GM15510 (cell line): ENCODE measurements around the gene AP1S1.

Experiments used
- POLR2A ChIP-seq: IDR thresholded peaks from 3 replicates; pipeline ENCODE4 v1.6.1; 2011; ENCODE audit warnings: borderline replicate concordance; ENCODE audit not compliant: insufficient read length; ENCODE audit errors: extremely low read depth

AP1S1 gene

GRCh38 chr7:101165075-101165957 is 11.0 kb downstream of the AP1S1 start, which contains the start of gene VGF:
Gene VGF (minus strand): TSS chr7:101165569. CDS start chr7:101164843, 726 bp downstream.
- no peak for TF ChIP-seq POLR2A

DNA sequence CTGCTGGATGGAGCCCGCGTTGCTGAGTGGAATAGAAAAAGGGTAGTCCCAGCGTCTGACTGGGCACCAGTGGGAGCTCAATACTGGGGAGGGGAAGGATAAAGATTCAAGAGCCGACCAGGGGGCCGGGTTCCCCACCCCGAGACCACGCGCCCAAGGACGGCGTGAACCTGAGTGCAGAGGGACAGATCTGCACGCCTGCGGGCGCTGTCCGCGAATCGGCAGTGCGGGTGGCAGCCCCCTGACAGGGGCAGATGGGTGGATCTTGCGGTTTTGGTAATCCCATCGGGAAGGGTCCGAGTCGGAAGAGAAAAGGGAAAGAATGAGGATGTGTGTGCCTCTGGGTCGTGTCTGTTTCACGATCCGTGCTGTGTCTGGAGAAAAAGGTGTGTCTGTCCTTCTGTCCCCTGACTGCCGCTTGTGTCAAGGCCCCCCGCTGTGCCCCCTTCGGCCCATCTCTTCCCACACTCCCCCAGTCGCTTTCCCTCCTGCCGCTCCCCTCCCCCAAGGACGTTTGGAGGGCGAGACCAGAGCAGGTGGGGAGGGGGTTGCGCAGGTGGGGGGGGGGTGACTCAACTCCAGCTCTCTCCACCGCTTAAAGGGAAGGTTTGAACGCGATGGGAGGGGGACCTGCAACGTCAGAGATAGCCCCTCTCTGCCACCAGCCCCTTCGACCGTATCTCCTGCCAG is 11.8 kb downstream of the AP1S1 start:
- TF ChIP-seq POLR2A, result no peak

DNA sequence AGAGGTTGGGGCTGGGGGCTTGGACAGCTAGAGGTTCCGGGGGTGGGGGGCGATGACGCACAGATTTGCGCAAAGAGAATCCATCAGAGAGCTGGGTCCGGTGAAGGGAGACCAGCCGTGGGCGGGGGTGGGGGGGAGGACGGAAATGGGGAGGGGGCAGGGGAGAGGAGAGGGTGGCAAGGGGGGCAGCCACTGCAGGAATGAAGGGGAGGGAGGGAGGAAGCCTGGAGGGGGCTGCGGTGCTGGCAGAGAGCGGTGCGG is 12.3 kb downstream of the AP1S1 start:
- TF ChIP-seq POLR2A, result no peak

DNA sequence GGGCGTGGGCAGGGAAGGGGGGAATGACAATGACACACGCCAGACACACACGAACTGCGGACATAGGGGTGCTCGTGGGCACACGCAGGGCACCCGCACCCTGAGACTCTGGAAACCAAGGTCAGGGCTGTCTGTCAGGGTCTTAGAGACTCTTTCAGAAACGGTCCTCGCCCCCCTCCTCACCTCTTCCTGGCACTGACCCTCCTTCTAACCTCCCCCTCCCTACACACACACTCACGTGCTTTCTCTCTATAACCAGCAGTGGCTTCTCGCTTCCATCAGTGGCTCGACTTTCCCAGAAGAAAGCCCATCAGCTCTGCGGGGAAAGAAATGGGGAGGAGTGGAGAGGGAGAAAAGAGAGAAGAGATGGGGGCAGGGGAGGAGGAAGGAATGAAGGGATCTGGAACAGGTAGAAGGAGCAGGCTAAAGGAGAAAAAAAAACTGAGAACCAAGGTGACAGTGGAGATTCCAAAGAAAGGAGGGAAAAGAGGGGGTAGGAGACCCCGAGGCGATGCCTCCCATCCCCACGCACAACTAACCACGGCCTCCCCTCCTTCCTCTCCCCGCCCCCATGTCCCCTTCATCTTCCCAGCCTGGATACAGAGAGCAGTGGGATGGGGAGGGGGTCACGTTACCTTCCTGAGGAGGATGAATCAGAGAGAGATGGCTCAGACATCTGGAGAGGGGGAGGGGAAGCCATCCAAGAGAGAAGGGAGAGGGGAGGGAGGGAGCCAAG is 12.8 kb downstream of the AP1S1 start:
- TF ChIP-seq POLR2A, result no peak

DNA sequence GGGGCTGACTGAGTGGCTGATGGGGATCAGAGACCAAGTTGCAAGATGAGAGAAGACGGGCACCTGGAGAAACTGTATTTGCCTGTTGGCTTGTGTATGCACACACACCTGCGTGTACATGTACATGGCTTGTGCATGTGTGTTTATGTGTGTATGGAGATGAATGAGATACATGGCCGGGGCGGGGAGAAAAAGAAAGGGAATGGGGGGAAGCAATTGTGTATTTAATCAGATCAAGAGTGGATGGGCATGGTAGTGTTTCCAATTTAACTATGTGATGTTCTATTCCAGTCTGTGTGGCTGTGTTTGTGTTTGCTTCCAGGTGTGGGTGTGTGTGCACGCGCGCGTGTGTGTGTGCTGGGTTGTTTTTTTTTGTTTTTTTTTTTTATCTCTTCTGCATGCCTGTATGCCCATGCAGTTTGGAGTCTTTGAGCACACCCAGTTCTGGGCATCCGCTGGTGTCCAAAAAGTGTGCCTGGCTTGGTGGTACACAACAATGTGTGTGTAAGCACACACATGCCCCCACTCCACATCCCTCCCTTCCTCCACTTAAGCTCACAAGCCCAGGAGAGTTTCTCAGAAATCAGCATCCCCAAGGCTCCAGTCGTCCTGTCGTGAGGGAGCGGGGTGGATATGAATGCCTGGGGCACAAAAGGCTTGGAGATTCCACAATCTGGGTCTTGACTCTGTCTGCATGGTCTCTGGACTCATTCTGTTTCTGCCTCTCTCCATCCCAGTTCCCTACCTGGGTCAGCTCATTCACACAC is 13.6 kb downstream of the AP1S1 start:
- TF ChIP-seq POLR2A, result no peak

DNA sequence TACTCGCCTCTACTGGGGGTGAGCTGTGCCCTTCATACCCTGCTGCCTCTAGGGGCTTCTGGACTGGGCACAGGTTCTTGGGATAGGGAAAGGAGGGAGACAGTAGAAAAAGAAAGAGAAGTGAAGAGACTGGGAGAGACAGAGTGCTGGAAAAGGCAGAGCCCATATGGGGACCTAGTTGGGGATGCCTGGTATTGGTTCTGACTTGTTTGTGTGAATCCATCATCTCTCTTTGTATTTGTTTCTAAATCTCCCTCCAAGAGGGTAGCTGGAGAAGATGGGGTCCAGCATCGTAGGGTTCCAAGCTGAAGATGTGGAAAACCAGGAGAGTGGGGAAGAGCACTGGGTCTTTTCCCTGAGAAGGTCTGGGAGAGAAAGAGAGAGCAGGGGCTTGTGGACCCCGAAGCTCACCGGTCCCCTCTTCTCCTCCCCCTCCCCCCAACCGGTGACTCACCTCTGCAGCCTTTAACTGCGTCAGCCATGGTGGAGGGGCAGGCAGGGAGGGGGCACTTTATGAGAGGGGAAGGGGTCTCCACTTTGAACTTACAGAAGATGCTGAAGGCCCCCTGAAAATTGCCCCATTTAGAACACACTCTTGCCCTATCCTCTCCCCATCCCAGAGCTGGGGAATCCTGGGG is 14.3 kb downstream of the AP1S1 start:
- no peak for TF ChIP-seq POLR2A

- no peak for TF ChIP-seq POLR2A
Measured at GRCh38 chr7:101169110-101169837, 15.0 kb downstream of the AP1S1 start.

DNA sequence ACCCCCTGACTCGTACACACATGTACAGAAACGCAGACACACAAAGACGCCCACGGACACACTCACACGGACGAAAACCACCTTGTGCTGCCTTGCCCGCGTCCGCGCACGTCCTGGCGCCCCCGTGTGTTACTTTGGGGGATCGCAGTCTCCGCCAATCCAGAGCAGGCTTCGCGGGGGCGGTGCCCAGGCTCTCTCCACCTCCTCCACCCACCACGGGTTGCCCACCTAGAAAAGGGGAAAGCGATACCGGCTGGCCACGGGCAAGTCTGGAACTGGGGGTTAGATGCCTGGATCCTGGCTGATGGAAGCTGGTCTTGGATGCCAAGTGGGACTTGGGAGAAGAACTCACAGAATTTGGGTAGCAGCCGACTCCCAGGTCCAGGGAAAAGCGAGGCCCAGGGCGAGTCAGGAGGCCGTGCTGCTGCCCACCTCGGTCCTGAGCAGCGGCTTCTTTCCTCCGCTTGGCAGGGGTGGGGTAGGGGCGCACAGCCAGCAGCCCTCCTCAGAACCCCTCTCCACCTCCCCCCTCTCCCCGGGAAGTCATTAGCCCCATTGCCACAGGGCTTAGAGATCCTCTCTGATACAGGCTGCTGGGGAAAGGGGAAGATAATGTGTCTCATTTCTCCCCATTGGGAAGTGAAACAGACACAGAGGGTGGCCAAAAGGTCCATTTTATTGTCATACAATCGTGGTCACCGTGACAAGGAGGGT is 15.7 kb downstream of the AP1S1 start:
- no peak for TF ChIP-seq POLR2A

DNA sequence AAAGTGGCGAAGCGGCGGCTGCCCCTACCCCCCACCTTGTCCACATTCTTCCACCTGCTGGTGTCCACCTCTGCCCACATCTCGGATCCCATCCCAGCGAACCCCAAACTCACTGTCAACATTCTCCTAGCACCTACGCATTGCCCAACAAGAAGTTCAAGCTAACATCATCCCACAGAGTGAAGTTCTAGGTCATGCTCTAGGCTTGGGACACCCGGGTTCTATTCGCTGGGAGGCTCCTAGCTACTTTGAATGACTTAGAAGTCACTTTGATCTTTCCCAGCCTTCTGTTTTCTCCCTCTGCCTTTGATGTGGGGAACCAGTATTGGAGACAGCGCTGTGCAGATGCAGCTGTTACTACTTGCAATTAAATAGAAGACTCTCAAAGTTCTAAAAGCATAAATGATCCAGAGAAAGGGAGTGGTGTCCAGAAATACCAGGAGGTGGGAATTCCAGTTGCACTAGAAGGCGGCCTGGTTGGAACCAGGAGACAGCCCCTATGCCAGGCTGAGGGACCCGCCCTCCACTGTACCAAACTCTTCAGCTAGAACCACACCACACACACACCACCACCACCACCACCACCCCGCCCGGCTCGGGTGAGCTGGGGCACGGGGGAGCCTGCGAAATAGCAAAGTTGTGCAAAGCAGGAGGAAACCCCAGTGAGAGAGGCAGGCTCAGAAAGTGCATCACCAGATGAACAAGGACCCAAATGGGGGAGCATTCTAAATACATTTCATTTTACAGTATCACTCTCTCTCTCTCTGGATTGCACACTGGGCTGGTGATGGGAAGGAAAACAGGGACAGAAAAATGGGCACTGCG is 16.6 kb downstream of the AP1S1 start:
- TF ChIP-seq POLR2A, result no peak

DNA sequence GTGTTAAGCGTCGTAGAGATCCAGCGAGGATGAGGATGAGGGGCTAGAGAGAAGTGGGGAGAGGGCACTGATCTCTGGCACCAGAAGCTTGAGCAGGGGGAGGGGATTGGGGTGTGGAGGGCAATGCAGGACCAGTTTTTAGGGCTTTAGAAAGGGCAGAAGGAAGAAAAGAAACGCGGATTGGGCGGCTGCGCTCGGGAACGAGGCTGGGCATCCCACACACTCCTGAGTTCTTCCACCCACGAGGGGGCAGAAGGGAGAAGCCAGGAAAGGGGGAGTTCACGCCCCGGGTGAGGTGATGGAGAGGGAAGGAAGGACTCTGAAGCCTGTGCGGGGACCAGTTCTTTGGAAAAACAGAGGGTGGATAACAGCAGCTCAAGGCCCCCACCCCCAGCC is 17.2 kb downstream of the AP1S1 start:
- no peak for TF ChIP-seq POLR2A

- no peak for TF ChIP-seq POLR2A
Measured at GRCh38 chr7:101172005-101172853, 18.0 kb downstream of the AP1S1 start.
